Right lobe of liver (tissue), 6 donors: ENCODE data around the gene HDAC9. TPM values are rescaled to one million over a fixed set of nuclear protein-coding genes. Genes with fewer than 3 reads are reported as not detected.

Experiments used
- ATAC-seq, 4 donors: fragments of 200-7000 bp; cut with Tn5 transposase; one replicate each; pipeline ENCODE4 v1.9.1; 2020; ENCODE audit warnings: mild to moderate bottlenecking in 4 of 4, moderate library complexity in 4 of 4
- DNase-seq, 3 donors: peaks; one replicate each; pipeline ENCODE4 v3.0.0-alpha.2; 2020
- H3K27ac ChIP-seq, 3 donors: fragments of 200-600 bp; one replicate each; pipeline ENCODE4 v1.8.0; 2022
- H3K27me3 ChIP-seq, 2 donors: fragments of 200-600 bp; one replicate each; pipeline ENCODE4 v1.8.0; 2022
- H3K36me3 ChIP-seq, 4 donors: fragments of 200-600 bp; sonication (generic) in 1 of 4; one replicate each; pipeline versions ENCODE4 v1.5.1 to v1.8.0; 2017 to 2022; ENCODE audit warnings: control low read depth in 1 of 4
- H3K4me1 ChIP-seq, 4 donors: fragments of 200-600 bp; sonication (generic) in 1 of 4; one replicate each; pipeline versions ENCODE4 v1.5.1 to v1.8.0; 2017 to 2022; ENCODE audit warnings: control low read depth in 1 of 4
- H3K4me3 ChIP-seq, 3 donors: fragments of 200-600 bp; one replicate each; pipeline ENCODE4 v1.8.0; 2022
- H3K9me3 ChIP-seq, 4 donors: fragments of 200-600 bp; sonication (generic) in 1 of 4; one replicate each; pipeline versions ENCODE4 v1.5.1 to v1.8.0; 2017 to 2022; ENCODE audit warnings: control low read depth in 1 of 4
- POLR2A ChIP-seq: fragments of 450-650 bp; IDR thresholded peaks from one replicate; pipeline ENCODE4 v1.6.1; 2017; ENCODE audit warnings: antibody characterized with exemption, mild to moderate bottlenecking
- WGBS: methylation state at CpG from one replicate; pipeline ENCODE4 v1.1.6; 2018; ENCODE audit warnings: low coverage, low lambda C conversion rate; ENCODE audit not compliant: insufficient coverage; ENCODE audit errors: missing lambda C conversion rate; 5-methylcytosine and 5-hydroxymethylcytosine counted together
- intact Hi-C, 2 donors: fragments of 100-400 bp; cut with DNase I; formaldehyde crosslinking; loops; one replicate each; pipeline versions ENCODE4 v1.11.2 to v1.14.1; 2022
- total RNA-seq, 6 experiments: library from RNA; depleted of rRNA in 2 of 6; stranded (reverse); fragments of >200 nt in 2 of 6; fragmentation: NEBNext Ultra II Directional in 3 of 6; extraction: Animal tissue kit (Norgen Biotek cat#: 25700) in 3 of 6; gene quantifications; one replicate each; pipeline versions ENCODE4 v1.1.0 to v1.2.4, GENCODE V29; 2016 to 2023
- TF ChIP-seq, protein P1 (sequence below), 4 donors: fragments of 200-600 bp in 3 of 4; fragments of 450-650 bp in 1 of 4; IDR thresholded peaks; one replicate each; pipeline versions ENCODE4 v1.5.1 to v1.8.0; 2016 to 2022; ENCODE audit warnings: antibody characterized with exemption in 4 of 4, mild to moderate bottlenecking in 2 of 4
- donor health status: DM: no; HTN: yes; CAD: no.
- donor health status: DM: no; HTN: no; CAD: no.
- donor health status: DM: no; HTN: no; CAD: no.
- donor health status: DM: no; HTN: yes; CAD: no.
- donor health status: DM: no; HTN: yes; CAD: no.

HDAC9 gene
- total RNA-seq, 6 experiments from 2014 or later, result 1.0 to 4.1 (median 2.5) TPM

DNA sequence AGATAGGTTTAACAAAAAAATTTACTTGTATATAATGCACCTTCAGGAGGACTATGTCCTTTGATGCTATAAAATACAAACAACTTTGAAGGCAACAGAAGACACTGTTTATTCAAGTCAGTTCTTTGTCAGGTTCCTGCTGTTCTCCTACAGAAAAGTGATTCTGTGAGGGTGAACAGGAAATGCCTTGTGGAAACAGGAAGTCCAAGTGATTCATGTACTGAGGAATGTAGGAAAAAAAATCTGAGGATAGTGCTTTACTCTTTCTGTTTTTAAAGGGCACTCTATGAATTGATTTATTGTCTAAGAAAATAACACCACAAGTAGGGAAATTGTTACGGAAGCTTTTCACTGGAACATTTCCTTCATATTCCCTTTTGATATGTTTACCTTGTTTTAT lies 171.9 kb downstream of the HDAC9 start:
- no peak for TF ChIP-seq POLR2A
- TF ChIP-seq, protein P1, sequence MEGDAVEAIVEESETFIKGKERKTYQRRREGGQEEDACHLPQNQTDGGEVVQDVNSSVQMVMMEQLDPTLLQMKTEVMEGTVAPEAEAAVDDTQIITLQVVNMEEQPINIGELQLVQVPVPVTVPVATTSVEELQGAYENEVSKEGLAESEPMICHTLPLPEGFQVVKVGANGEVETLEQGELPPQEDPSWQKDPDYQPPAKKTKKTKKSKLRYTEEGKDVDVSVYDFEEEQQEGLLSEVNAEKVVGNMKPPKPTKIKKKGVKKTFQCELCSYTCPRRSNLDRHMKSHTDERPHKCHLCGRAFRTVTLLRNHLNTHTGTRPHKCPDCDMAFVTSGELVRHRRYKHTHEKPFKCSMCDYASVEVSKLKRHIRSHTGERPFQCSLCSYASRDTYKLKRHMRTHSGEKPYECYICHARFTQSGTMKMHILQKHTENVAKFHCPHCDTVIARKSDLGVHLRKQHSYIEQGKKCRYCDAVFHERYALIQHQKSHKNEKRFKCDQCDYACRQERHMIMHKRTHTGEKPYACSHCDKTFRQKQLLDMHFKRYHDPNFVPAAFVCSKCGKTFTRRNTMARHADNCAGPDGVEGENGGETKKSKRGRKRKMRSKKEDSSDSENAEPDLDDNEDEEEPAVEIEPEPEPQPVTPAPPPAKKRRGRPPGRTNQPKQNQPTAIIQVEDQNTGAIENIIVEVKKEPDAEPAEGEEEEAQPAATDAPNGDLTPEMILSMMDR (IDR thresholded peaks at IDR 0.05), result no peak
- DNase-seq (no peak), ATAC-seq (peak; percentile 50 to 72 (median 61))
- H3K9me3 ChIP-seq, result no peaks in the 10 kb centered on the region
- intact Hi-C loops, result no loop called here
- H3K4me3 ChIP-seq, result no peak overlapping the region
- WGBS, result 40% methylated on average over 1 of the region's 1 CpG
- no peak overlapping the region for H3K27ac ChIP-seq
- H3K36me3 ChIP-seq, result no peaks in the 10 kb centered on the region
- H3K4me1 ChIP-seq, result no peaks in the 10 kb centered on the region
- H3K27me3 ChIP-seq, result no peaks in the 10 kb centered on the region

DNA sequence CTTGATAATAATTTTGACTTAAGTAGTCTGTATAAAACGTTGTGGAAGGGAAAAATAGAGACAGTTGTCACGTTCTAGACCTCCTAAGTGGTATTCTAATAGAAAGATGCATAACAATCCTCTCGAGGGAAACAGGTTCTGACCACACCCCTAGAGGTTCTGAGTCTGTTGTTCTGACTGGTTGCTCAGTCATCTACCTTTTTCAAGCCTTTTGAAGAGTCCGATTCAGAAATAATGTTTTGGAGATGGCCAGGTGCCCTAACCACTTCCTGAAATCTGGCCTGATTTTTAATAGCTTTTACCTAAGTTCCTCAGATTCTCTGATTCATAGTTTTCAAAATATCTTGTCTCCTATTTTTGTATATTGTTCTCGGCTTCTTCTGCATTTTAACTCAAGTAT lies 175.6 kb downstream of the HDAC9 start:
- Histone ChIP-seq H3K36me3 (no peaks in the 10 kb centered on the region), H3K9me3 (no peaks in the 10 kb centered on the region), H3K4me1 (no peaks in the 10 kb centered on the region), H3K4me3 (no peak overlapping the region), H3K27me3 (no peaks in the 10 kb centered on the region), H3K27ac (no peak overlapping the region)
- ATAC-seq (no peak), DNase-seq (no peak)
- TF ChIP-seq POLR2A, result no peak
- TF ChIP-seq, protein P1 (IDR thresholded peaks at IDR 0.05), result no peak
- intact Hi-C loops, result no loop called here
- 29% methylated on average over 5 of the region's 5 CpGs for WGBS

DNA sequence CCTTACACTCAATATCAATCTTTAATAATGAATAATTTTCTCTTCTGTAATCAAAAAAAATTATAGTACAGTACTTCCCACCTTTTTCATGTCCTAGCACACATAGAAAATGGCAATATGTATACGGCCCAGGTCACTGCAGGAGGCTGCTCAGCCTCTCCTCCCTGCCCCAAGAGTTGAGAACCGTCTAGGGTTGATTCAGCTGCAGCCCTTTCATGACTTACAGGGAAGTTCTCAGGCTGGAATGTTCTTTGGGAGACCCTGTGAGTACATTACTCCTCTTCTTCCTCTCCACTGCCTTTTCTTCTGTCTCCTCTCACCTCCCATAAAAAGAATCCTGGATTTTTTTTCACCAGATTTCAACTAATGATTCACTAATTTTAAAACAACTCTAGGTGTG lies 180.0 kb downstream of the HDAC9 start:
- TF ChIP-seq POLR2A, result no peak
- TF ChIP-seq, protein P1 (IDR thresholded peaks at IDR 0.05), result no peak
- Histone ChIP-seq H3K4me3 (no peak overlapping the region), H3K27ac (no peak overlapping the region), H3K36me3 (no peaks in the 10 kb centered on the region), H3K4me1 (no peaks in the 10 kb centered on the region), H3K27me3 (no peaks in the 10 kb centered on the region), H3K9me3 (no peaks in the 10 kb centered on the region)
- ATAC-seq, result no peak
- intact Hi-C loops, result no loop called here
- WGBS, result 33% methylated on average over 2 of the region's 2 CpGs
- DNase-seq, result no peak

DNA sequence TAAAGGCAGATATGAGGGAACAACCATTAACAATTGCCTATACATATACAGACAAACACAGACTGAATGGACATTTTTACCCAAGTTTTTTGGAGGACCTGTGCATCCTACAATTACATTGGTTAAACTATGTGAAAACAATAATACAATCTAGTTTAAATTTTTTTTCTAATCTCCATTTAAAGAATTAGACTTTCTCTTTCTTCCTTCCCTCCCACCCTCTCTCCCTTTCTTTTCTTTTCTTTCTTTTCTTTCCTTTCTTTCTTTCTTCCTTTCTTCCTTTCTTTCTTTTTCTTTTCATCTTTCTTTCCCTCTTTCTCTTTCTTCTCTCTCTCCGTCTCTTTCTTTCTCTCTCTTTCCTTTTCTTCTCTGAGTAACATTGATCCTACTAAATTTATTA lies 183.7 kb downstream of the HDAC9 start:
- Histone ChIP-seq H3K4me1 (no peaks in the 10 kb centered on the region), H3K9me3 (no peaks in the 10 kb centered on the region), H3K4me3 (no peak overlapping the region), H3K36me3 (no peaks in the 10 kb centered on the region), H3K27me3 (no peaks in the 10 kb centered on the region), H3K27ac (no peak overlapping the region)
- no peak for DNase-seq
- 70% methylated on average over 1 of the region's 1 CpG for WGBS
- no peak for TF ChIP-seq POLR2A
- TF ChIP-seq, protein P1 (IDR thresholded peaks at IDR 0.05), result no peak
- intact Hi-C loops, result no loop called here
- no peak for ATAC-seq

DNA sequence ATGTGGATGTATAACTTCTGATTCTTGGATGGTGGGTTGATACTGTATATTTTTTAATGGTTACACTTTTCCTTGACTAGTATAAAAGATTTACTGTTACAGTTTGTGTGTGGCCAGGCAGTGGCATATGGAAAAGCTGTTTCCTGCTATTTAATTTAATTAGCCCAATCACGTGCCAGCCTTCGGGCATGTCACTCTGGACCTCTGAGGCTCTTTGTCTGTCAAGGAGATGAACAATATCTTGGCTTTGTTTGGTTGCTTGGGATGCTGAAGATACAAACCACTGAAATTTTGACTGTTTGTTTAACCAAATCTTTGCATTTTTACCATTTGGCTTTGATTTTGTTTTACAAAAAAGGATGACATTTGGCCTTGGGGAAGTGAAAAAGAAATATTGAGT lies 185.0 kb downstream of the HDAC9 start:
- Histone ChIP-seq H3K27ac (no peak overlapping the region), H3K27me3 (no peaks in the 10 kb centered on the region), H3K9me3 (no peaks in the 10 kb centered on the region), H3K4me1 (no peaks in the 10 kb centered on the region), H3K36me3 (no peaks in the 10 kb centered on the region), H3K4me3 (no peak overlapping the region)
- intact Hi-C loops, result no loop called here
- DNase-seq (no peak), ATAC-seq (no peak)
- 56% methylated on average over 2 of the region's 2 CpGs for WGBS
- TF ChIP-seq, protein P1 (IDR thresholded peaks at IDR 0.05), result no peak
- no peak for TF ChIP-seq POLR2A
